ENCODE results near the gene NFE2L2.

- TF ChIP-seq CTCF (conservative IDR thresholded peaks at IDR 0.05; ENCODE audit: low read length) (no peak), EZH2phosphoT487 (IDR thresholded peaks at IDR 0.05; ENCODE audit: borderline replicate concordance) (no peak)
Observed at GRCh38 chr2:177204417-177204816, 60.1 kb downstream of the NFE2L2 start.

Measured in Loucy (cell line).